ENCODE measurements around the gene ASB11. TPM values are rescaled to one million over a fixed set of nuclear protein-coding genes. Genes with fewer than 3 reads are reported as not detected.
A peak's percentile ranks its signal among the peaks of the same experiment; 100 is the strongest.
"Not testable (repeated sequence)": the region's sequence is repeated elsewhere in the genome, so short reads cannot be mapped to it uniquely, and the experiment has no call there.

The ASB11 gene
- total RNA-seq, 2 donors from 2014 or later, result not detected

DNA sequence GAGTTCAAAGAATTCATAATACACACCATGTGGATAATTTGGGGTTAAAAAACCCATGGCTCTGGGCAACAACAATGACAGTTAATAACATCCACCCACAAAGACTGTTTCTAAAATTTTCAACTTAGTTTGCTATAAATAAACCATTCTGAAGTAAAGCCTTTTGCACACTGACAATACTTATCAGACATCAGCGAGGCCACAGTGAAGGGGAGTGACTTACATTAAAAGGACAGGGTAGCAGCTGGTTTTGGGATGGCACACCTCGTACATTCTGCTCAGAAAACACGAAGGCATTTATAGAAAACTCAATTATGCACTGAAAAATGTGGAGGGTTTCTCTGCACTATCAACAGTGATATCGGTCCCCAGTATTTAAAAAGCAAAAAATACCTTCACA lies 4.9 kb upstream of the ASB11 start:
- H3K27ac Mint-ChIP-seq, result no peak overlapping the region
- H3K9me3 Mint-ChIP-seq, result no peaks in the 10 kb centered on the region
- H3K36me3 Mint-ChIP-seq, result peaks cover 4 to 7% of the 10 kb centered on the region in 2 donors
- ATAC-seq, result no peak
- no peak for DNase-seq (ENCODE audit: low spot score in 2 of 2)

DNA sequence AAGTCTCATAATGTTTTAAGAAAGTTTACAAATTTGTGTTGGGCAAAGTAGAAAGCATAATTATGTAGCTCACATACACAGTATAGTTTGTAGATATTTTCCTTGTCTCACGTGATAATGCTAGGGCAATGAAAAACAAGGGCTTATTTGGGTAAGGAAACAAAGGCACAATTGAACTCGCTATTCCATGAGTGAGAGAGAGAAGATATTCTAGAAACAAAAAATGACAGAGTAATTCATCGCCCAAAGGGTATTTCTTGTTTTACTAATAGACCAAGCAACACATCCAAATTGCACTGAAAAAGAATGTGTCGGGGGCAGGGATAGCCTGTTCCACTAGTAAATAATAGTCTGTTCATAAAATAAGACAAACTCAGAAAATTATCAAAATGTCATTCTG lies 3.6 kb upstream of the ASB11 start:
- H3K9me3 Mint-ChIP-seq, result no peaks in the 10 kb centered on the region
- peaks cover 0 to 7% of the 10 kb centered on the region in 2 donors for H3K36me3 Mint-ChIP-seq
- DNase-seq (ENCODE audit: low spot score in 2 of 2) (no peak), ATAC-seq (no peak)
- no peak overlapping the region for H3K27ac Mint-ChIP-seq

DNA sequence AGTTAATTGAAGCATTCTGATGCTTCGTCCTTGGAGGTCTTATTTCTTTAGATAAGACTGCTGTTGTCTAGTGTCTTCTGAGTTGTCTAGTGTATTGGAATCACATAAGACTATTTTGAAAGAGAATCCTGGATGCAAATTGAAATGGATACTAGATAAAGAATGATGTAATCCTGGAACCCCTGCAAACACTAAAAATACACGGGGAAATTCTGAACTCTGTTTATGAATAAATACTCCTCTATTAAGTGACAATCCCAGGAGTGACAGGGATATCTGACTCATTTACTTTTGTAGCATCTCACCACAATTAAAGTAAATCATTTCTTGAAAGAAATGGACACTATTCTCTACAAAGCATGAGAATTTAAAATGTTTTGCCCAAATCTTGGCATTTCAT lies 968 bp downstream of the ASB11 start:
- no peak for DNase-seq (ENCODE audit: low spot score in 2 of 2)
- Mint-ChIP-seq H3K9me3 (no peaks in the 10 kb centered on the region), H3K27ac (no peak overlapping the region), H3K36me3 (no peaks in the 10 kb centered on the region)
- ATAC-seq, result no peak

DNA sequence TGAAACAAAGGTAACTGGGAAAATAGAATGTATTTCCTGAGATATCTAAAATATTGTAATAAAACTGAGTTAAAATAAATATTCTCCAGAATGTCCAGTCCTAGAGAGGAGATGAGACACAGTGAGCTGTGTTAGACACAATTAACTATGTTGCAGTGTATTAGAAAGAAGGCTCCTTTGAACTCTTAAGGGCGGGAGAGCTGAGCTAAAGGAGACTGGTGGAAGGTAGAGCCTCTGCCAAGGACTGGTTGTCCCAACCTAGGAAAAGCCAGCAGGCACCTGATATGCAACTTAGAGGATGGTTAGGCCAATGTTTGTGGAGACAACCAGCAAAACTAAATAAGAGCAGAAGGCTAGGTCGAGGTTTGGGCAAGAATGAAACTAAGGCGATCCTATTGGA lies 4.3 kb downstream of the ASB11 start:
- H3K27ac Mint-ChIP-seq, result no peak overlapping the region
- ATAC-seq, result no peak
- H3K36me3 Mint-ChIP-seq, result no peaks in the 10 kb centered on the region
- no peaks in the 10 kb centered on the region for H3K9me3 Mint-ChIP-seq
- no peak for DNase-seq (ENCODE audit: low spot score in 2 of 2)

DNA sequence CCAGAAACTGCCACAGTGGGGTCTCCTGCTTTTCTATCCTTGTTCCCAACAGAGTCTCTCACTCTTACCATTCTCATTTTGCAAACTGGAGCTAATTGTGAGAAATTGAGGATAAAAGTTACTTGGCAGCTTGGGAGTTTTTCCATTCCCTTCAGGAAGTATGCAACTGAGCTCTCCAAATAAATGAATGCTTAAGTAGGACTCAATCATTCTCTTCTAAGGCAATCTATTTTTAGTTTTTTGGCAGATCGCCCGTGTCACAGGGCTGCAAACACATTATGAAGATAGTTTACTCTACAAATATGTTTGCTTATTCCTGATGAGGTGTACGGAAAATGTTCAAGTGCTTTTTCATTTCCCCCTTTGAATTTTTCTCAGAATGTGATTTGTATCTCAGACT lies 5.3 kb downstream of the ASB11 start:
- H3K36me3 Mint-ChIP-seq, result no peaks in the 10 kb centered on the region
- DNase-seq (ENCODE audit: low spot score in 2 of 2) (no peak), ATAC-seq (no peak)
- H3K27ac Mint-ChIP-seq, result no peak overlapping the region
- no peaks in the 10 kb centered on the region for H3K9me3 Mint-ChIP-seq

DNA sequence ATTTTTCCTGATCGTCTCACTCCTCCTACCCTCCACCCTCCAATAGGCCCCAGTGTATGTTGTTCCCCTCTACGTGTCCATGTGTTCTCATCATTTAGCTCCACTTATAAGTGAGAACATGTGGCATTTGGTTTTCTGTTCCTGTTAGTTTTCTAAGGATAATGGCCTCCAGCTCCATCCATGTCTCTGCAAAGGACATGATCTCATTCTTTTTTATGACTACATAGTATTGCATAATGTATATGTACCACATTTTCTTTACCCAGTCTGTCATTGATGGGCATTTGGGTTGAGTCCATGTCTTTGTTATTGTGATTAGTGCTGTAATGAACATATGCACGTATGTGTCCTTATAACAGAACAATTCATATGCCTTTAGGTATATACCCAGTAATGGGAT lies 9.5 kb downstream of the ASB11 start:
- not testable (repeated sequence) for H3K27ac Mint-ChIP-seq; H3K36me3 Mint-ChIP-seq; DNase-seq (ENCODE audit: low spot score in 2 of 2)

DNA sequence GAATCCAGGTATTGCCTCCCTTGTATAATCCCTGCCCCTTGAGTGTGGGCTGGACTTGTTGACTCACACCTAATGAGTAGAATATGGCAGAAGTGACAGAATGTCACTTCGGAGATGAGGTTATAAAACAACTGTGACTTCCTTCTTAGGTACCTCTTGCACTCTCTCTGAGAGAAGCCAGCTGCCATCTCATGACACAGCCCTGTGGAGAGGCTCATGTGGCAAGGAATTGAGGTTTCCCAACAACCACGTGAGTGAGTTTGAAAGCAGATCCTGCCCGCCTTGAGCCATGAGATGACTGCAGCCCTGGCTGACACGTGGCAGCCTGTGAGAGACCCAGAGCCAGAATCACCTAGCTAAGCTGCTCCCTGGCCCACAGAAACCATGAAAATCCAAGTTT lies 13.5 kb downstream of the ASB11 start:
- ATAC-seq (peak; percentile 81 to 87), DNase-seq (ENCODE audit: low spot score in 2 of 2) (peak in 1 of 2 donors; percentile 2)
- H3K27ac Mint-ChIP-seq, result no peak overlapping the region
- H3K36me3 Mint-ChIP-seq, result no peaks in the 10 kb centered on the region
- no peaks in the 10 kb centered on the region for H3K9me3 Mint-ChIP-seq

More for the DNA sequence above, 9.5 kb downstream of the ASB11 start:
- not testable (repeated sequence) for H3K9me3 Mint-ChIP-seq, ATAC-seq

DNA sequence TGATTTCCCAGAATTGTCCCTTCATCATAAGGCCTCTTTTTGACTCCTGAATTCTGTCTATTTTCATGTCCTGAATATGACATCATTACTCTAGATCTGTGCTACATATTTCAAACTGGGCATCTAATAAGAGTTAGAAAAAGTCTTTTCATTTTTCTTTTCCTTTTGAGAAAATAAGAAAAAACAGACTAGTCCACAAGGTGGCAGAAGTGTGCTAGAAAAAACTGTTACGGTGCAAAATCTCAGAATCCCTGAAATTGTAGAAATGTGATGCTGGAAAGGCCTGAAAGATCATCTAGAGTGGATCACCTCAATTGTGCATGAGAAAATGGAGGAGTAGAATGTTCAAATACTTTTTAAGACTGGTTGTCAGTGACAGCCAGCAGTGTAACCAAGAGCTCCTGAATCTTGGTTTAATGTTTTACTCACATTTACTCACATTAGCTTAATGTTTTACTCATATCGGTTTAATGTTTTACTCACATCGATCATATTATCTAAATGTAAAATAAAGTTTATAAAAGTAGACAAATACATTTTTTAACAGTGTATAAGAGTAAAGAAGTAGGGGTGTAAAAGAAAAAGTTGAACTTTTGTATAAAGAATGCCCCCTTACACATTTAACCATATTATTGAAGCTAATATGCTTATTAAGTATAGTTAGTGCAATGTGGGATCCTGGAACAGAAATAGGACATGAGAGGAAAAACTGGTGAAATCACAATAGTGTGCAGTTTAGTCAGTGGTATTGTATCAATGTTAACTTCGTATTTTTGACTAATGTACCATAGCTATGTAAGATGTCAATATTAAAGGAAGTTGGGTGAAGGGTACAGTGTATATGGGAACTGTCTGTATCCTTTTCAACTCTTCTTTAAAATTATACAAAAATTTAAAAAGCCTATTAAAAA lies 15.2 kb downstream of the ASB11 start:
- no peaks in the 10 kb centered on the region for H3K9me3 Mint-ChIP-seq
- no peak for ATAC-seq
- H3K36me3 Mint-ChIP-seq, result no peaks in the 10 kb centered on the region
- H3K27ac Mint-ChIP-seq, result no peak overlapping the region
- DNase-seq (ENCODE audit: low spot score in 2 of 2), result no peak

DNA sequence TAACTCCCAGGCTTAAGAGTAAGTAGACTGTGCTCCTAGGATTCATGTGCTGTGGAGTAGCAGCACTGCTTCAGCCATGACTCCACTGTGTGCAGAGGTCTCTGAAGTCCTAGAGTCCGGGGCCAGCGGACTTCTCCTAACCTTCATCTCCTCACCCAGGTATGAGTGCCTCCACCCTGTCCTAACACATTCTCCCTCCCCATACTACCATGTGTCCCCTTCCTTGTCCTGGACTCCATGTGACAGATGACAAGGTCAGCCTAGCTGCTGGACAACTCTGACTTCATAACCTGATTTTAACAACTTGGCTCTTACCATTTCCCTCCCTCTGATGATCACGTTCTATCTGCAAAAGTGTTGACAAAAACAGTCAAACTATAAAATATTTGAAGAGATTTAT lies 16.7 kb downstream of the ASB11 start:
- no peak for ATAC-seq
- no peaks in the 10 kb centered on the region for H3K9me3 Mint-ChIP-seq
- H3K36me3 Mint-ChIP-seq, result no peaks in the 10 kb centered on the region
- no peak for DNase-seq (ENCODE audit: low spot score in 2 of 2)
- no peak overlapping the region for H3K27ac Mint-ChIP-seq

DNA sequence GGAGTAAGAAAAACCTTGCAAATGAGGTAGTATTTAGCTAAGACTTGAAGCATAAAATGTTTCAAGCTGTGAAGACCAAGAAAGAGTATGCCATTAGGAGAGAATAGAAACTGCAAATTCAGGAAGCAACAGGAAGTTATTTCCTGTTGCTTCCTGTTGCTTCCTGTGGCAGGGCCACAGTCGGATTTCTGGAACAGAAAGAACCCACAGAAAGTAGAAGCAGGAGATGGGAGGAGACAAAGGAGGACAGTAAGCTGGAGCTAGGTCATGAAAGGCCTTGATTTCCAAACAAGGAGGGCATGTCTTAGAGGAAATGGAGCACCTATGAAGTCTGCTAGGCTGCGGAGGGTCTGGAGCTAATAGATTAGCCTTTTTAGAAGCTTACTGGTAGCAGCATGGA lies 17.2 kb downstream of the ASB11 start:
- H3K36me3 Mint-ChIP-seq, result no peaks in the 10 kb centered on the region
- ATAC-seq (no peak), DNase-seq (ENCODE audit: low spot score in 2 of 2) (no peak)
- no peaks in the 10 kb centered on the region for H3K9me3 Mint-ChIP-seq
- no peak overlapping the region for H3K27ac Mint-ChIP-seq

DNA sequence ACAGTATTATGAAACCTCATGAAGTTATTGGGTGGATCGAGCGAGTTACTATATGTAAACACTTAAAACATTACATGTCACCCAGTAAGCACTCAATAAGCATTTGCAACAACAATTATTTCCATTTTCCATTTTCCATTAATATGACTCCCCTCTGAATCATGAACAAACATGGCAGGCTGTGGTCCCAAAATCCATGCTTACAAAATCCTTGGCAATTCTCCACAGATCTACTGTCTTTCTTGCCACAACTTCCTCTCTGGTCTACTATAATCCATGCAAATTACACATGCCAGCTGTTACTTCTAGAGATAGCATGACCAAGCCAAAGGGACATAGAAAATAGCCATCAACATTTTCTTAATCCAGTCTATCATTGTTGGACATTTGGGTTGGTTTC lies 22.0 kb downstream of the ASB11 start:
- Mint-ChIP-seq H3K27ac (no peak overlapping the region), H3K9me3 (no peaks in the 10 kb centered on the region), H3K36me3 (no peaks in the 10 kb centered on the region)
- ATAC-seq (no peak), DNase-seq (ENCODE audit: low spot score in 2 of 2) (no peak)

DNA sequence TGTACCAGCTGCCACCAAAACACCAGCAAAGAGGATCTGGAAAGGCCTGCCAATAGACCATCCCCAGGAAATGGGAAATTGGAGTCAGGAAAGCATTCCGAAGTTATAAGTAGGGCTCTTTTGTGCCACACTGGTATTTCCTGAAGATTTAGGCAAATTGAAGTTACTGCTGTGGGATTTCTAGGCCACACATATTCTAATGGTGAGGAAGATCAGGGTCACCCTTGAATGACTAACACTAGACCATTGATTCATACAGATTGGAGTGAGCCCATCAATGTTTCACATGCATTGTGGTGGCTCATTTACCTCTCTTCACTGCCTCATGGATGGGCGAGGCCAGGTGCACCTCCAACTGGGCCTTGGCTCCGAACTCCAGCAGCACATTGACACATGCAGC lies 22.6 kb downstream of the ASB11 start:
- Mint-ChIP-seq H3K9me3 (no peaks in the 10 kb centered on the region), H3K36me3 (no peaks in the 10 kb centered on the region), H3K27ac (no peak overlapping the region)
- DNase-seq (ENCODE audit: low spot score in 2 of 2) (no peak), ATAC-seq (no peak)

DNA sequence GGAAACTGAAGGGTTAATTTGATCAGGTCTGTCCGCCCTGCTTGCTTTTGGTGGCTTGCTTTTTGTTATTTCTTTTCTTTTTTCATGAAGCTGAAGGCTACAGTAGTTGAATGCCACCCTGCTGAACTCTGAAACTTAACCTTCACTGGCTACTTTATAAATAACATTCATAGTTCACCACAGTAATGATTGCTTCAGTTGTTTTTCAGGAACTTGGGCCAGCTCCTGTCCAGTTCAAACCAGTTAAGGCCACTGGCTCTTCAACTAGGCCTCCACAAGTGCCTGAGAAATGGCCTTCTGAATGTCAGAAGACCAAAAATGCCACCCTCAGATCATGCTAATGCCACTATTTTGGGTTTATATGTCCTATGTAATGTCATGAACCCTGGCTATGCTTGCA lies 37.8 kb downstream of the ASB11 start:
- no peaks in the 10 kb centered on the region for H3K9me3 Mint-ChIP-seq
- ATAC-seq, result no peak
- H3K36me3 Mint-ChIP-seq, result no peaks in the 10 kb centered on the region
- no peak for DNase-seq (ENCODE audit: low spot score in 2 of 2)
- H3K27ac Mint-ChIP-seq, result no peak overlapping the region

DNA sequence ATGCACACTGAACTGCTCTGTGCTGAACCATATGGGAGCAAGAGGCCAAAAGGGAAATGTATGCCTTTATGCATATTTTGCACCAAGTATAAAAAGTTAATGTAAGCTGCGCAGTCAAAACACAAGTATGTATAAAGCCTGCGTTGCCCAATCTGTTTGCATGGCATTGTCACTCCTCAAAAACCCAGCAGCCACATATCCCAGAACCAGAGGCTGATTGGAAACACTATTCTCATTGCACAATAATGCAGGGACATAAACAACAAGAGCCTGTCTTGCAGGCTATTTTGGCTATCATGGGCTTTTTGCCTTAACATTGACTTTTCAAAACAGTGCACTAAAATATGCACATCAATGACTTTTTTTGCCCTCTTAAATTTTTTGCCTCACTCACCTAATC lies 40.5 kb downstream of the ASB11 start:
- ATAC-seq (no peak), DNase-seq (ENCODE audit: low spot score in 2 of 2) (no peak)
- Mint-ChIP-seq H3K27ac (no peak overlapping the region), H3K36me3 (no peaks in the 10 kb centered on the region), H3K9me3 (no peaks in the 10 kb centered on the region)

DNA sequence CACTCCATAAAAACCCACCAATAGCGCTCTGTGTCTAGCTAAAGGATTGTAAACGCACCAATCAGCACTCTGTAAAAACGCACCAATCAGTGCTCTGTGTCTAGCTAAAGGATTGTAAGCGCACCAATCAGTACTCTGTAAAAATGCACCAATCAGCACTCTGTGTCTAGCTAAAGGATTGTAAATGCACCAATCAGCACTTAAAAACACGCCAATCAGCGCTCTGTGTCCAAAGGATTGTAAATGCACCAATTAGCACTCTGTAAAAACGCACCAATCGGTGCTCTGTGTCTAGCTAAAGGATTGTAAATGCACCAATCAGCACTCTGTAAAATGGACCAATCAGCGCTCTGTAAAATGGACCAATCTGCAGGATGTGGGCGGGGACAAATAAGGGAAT lies 42.2 kb downstream of the ASB11 start:
- ATAC-seq; H3K36me3 Mint-ChIP-seq; DNase-seq (ENCODE audit: low spot score in 2 of 2); H3K27ac Mint-ChIP-seq; H3K9me3 Mint-ChIP-seq: not testable (repeated sequence)

DNA sequence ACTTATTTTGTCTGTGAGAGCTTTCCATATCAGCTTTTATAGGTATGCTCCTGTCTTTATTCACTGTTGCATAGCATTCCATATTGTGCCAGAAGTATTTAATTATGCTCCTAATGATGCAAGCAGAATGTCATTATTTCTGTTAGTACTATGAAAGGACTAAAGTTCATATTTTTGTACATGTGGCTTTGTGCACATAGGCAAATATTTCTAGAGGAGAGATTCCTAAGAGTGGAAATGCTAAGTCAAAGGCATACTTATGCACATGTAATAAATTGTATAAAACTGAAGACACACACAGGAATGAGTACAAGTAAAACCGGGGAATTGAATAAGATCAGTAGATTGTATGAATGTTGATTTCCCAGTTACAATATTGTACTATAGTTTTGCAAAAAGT lies 43.7 kb downstream of the ASB11 start:
- ATAC-seq (no peak), DNase-seq (ENCODE audit: low spot score in 2 of 2) (no peak)
- Mint-ChIP-seq H3K36me3 (no peaks in the 10 kb centered on the region), H3K27ac (no peak overlapping the region), H3K9me3 (no peaks in the 10 kb centered on the region)

DNA sequence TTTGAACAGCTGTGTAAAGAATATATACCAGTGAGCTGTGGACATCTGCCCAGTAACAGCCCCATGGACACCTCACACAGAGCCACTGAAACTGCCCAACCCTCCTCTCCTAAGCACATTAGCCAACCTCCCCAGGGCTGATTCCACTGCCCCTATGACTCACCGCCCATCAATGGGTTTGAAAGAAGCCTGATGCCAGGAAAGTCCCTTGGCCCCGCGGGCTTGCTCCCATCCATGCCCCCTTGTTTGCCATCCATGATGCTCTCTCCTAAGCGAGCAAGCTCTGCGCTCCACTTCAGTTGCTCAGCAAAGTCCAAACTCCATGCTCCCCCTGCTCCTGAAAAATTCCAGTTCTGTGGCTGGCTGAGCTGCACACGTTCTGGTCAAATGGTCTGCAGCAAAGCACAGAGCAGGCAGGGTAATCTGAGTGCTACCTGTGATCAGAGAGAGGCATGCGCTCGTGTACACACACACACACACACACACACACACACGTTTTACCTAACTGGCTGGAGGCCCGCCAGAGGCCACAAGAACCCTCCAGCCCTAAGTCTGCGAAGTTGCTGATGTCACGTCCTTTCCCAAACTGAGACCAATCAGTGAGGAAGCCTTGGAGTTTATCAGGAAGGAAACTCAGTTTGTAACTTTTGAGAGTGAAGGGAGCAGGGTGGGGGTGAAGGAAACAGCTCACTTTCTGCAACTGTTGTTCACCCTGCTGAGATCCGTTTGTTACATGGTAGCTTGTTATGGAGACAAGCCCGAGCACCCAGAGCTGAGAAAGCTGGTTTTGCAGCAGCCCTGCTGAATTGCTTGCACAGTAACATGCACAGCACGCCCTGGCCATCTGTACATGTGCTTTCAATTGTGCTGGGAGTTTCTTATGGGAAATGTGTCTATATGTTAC lies 45.6 kb downstream of the ASB11 start, which contains the start of gene ASB9:
Gene ASB9, minus strand, starts transcription at position 466 of the 904 bp plus-strand sequence. Its CDS starts 209 bp downstream, at position 257.
- Mint-ChIP-seq H3K9me3 (no peaks in the 10 kb centered on the region), H3K36me3 (no peaks in the 10 kb centered on the region), H3K27ac (peak within 1 kb of the TSS in 1 of 2 donors; percentile 77)
- DNase-seq (ENCODE audit: low spot score in 2 of 2), result no peak
- peak; percentile 54 to 93 for ATAC-seq

All from activated naive CD4-positive, alpha-beta T cell treated with anti-CD3 and anti-CD28 coated beads, Interleukin-2, amount 50 U/mL, for 72 hours (primary cell).